SH-SY5Y (cell line): ENCODE results near the gene SORT1.

Source experiments
- GATA2 ChIP-seq: IDR thresholded peaks from 2 replicates; pipeline ENCODE4 v1.6.1; 2011; ENCODE audit warnings: mild to moderate bottlenecking, low read depth, low read length
- GATA3 ChIP-seq: IDR thresholded peaks from 2 replicates; pipeline ENCODE4 v1.6.1; 2011; ENCODE audit warnings: low read depth, mild to moderate bottlenecking, low read length, moderate library complexity

- TF ChIP-seq GATA3 (no peak), GATA2 (no peak)
These were observed 29.4 kb upstream of the SORT1 start for GRCh38 chr1:109427171-109427467.
